Transverse colon (tissue), 4 donors: ENCODE data around the gene NUP50. TPM values are rescaled to one million over a fixed set of nuclear protein-coding genes. Genes with fewer than 3 reads are reported as not detected.

Experiments
- DNase-seq: peaks from one replicate; pipeline ENCODE4 v3.0.0-alpha.2; 2019
- H3K27ac ChIP-seq, 4 donors: fragments of 200-600 bp; sonication (generic); 2 replicates each; pipeline ENCODE4 v1.5.1; 2016 to 2018; ENCODE audit warnings: inconsistent platforms in 4 of 4
- H3K27me3 ChIP-seq: fragments of 200-600 bp; sonication (generic); 2 replicates; pipeline ENCODE4 v1.5.1; 2017; ENCODE audit warnings: inconsistent platforms
- H3K36me3 ChIP-seq, 4 donors: fragments of 200-600 bp; sonication (generic); 2 replicates each; pipeline ENCODE4 v1.5.1; 2017 to 2019; ENCODE audit warnings: inconsistent platforms in 4 of 4
- H3K4me1 ChIP-seq, 4 donors: fragments of 200-600 bp; sonication (generic); 2 replicates each; pipeline ENCODE4 v1.5.1; 2017 to 2020; ENCODE audit warnings: inconsistent platforms in 4 of 4
- H3K4me3 ChIP-seq, 4 donors: fragments of 200-600 bp; sonication (generic); 1 replicate in 1 of 4; 2 replicates in 3 of 4; pipeline versions ENCODE4 v1.5.1 to v1.6.1; 2017 to 2019; ENCODE audit warnings: inconsistent platforms in 4 of 4
- H3K9me3 ChIP-seq, 2 donors: fragments of 200-600 bp; sonication (generic); 2 replicates each; pipeline ENCODE4 v1.5.1; 2017 to 2019; ENCODE audit warnings: inconsistent platforms in 2 of 2
- EP300 ChIP-seq: sonication (generic); formaldehyde crosslinking; IDR thresholded peaks from one replicate; pipeline ENCODE4 v1.6.1; 2017; ENCODE audit warnings: antibody characterized with exemption, low read depth
- POLR2A ChIP-seq: fragments of 450-650 bp; IDR thresholded peaks from one replicate; pipeline ENCODE4 v1.6.1; 2016; ENCODE audit warnings: antibody characterized with exemption, mild to moderate bottlenecking, moderate library complexity
- POLR2AphosphoS5 ChIP-seq, 3 donors: sonication (generic); formaldehyde crosslinking; IDR thresholded peaks; one replicate each; pipeline ENCODE4 v1.6.1; 2016; ENCODE audit warnings: antibody characterized with exemption in 3 of 3
- WGBS, 2 donors: methylation state at CpG; one replicate each; pipeline ENCODE4 v1.1.5; 2018; ENCODE audit warnings: low coverage in 1 of 2; 5-methylcytosine and 5-hydroxymethylcytosine counted together
- in situ Hi-C, 4 donors: fragments of 200-750 bp; cut with MboI; loops; one replicate each; pipeline versions ENCODE4 v1.15.0 to v1.15.1; 2017; ENCODE audit warnings: low sequenced_read_pairs in 3 of 4, low pct_ligation_motif_present in 1 of 4, low pct_unique_long_range_greater_than_20kb in 1 of 4
- intact Hi-C: fragments of 100-400 bp; cut with DNase I; formaldehyde crosslinking; loops from one replicate; pipeline ENCODE4 v1.15.1; 2023; ENCODE audit warnings: low total_unique reads
- total RNA-seq, 4 donors: library from RNA; depleted of rRNA; stranded (reverse); fragments of >200 nt; gene quantifications; one replicate each; pipeline ENCODE4 v1.1.0, GENCODE V29; 2016
- TF ChIP-seq, protein P1 (sequence below), 5 experiments: fragments of 200-600 bp in 3 of 5; fragments of 450-650 bp in 2 of 5; sonication (generic) in 3 of 5; IDR thresholded peaks; 1 replicate in 2 of 5; 2 replicates in 3 of 5; pipeline ENCODE4 v1.5.1; 2016 to 2017; ENCODE audit warnings: antibody characterized with exemption in 5 of 5, inconsistent platforms in 3 of 5, mild to moderate bottlenecking in 2 of 5, moderate library complexity in 1 of 5

Gene NUP50
- total RNA-seq, 4 donors from 2014 or later, result 47.0 to 152 (median 73.5) TPM

GRCh38 chr22:45208993-45209838 is 45.5 kb downstream of the NUP50 start:
- Histone ChIP-seq H3K4me1 (peaks cover 4 to 31% (median 9%) of the 10 kb centered on the region in 4 donors), H3K36me3 (peaks cover 0 to 3% (median 0%) of the 10 kb centered on the region in 4 donors), H3K27ac (no peak overlapping the region), H3K9me3 (no peaks in the 10 kb centered on the region), H3K27me3 (no peaks in the 10 kb centered on the region), H3K4me3 (no peak overlapping the region)
- no peak for DNase-seq
- intact Hi-C loops (no loop called here), in situ Hi-C loops (no loop called here)
- whole genome bisulfite sequencing, 2 donors, result 53 to 67% methylated on average over 3 to 21 of the region's 29 CpGs
- no peak for TF ChIP-seq EP300
- TF ChIP-seq POLR2A, result no peak
- TF ChIP-seq, protein P1, sequence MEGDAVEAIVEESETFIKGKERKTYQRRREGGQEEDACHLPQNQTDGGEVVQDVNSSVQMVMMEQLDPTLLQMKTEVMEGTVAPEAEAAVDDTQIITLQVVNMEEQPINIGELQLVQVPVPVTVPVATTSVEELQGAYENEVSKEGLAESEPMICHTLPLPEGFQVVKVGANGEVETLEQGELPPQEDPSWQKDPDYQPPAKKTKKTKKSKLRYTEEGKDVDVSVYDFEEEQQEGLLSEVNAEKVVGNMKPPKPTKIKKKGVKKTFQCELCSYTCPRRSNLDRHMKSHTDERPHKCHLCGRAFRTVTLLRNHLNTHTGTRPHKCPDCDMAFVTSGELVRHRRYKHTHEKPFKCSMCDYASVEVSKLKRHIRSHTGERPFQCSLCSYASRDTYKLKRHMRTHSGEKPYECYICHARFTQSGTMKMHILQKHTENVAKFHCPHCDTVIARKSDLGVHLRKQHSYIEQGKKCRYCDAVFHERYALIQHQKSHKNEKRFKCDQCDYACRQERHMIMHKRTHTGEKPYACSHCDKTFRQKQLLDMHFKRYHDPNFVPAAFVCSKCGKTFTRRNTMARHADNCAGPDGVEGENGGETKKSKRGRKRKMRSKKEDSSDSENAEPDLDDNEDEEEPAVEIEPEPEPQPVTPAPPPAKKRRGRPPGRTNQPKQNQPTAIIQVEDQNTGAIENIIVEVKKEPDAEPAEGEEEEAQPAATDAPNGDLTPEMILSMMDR (IDR thresholded peaks at IDR 0.05), result peak; percentile 40 to 55 (median 51)

- in situ Hi-C loops (no loop called here), intact Hi-C loops (no loop called here)
- peaks cover 4 to 31% (median 9%) of the 10 kb centered on the region in 4 donors for H3K4me1 ChIP-seq
- peaks cover 0 to 3% (median 0%) of the 10 kb centered on the region in 4 donors for H3K36me3 ChIP-seq
- H3K4me3 ChIP-seq, result no peak overlapping the region
- no peak overlapping the region for H3K27ac ChIP-seq
- 99% methylated on average over 7 of the region's 7 CpGs; no CpG with 5 or more reads in 1 of the 2 donors for WGBS, 2 donors
- no peak for DNase-seq
- no peaks in the 10 kb centered on the region for H3K27me3 ChIP-seq
- no peaks in the 10 kb centered on the region for H3K9me3 ChIP-seq
- no peak for TF ChIP-seq EP300
- TF ChIP-seq POLR2A, result no peak
- TF ChIP-seq, protein P1 (IDR thresholded peaks at IDR 0.05), result no peak
- no peak for TF ChIP-seq POLR2AphosphoS5 (IDR thresholded peaks at IDR 0.05)
Measured at GRCh38 chr22:45210174-45210573, 46.4 kb downstream of the NUP50 start.

DNA sequence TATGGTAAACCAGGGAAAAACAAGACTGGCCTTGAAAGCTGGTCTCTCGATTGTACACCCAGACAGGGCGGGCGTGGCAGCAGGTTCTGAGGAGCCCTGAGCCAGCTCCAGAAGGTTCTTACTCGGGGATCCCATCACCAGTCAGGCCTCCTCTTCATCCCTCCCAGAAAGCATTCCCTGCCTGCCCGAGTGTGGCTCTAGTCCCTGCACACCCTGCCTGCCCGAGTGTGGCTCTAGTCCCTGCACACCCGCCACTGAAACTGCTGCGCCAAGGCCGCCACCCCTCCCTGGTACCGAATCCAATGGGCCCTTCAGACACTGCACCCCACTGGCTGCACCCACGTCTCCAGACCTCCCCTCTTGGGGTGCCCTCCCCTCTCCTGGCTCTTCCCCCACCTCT is 46.9 kb downstream of the NUP50 start:
- TF ChIP-seq EP300, result no peak
- TF ChIP-seq, protein P1 (IDR thresholded peaks at IDR 0.05), result no peak
- no peak for TF ChIP-seq POLR2AphosphoS5 (IDR thresholded peaks at IDR 0.05)
- no peak for TF ChIP-seq POLR2A
- intact Hi-C loops, result no loop called here
- WGBS, 2 donors, result 88% methylated on average over 11 of the region's 11 CpGs; no CpG with 5 or more reads in 1 of the 2 donors
- Histone ChIP-seq H3K27ac (no peak overlapping the region), H3K36me3 (peaks cover 0 to 3% (median 0%) of the 10 kb centered on the region in 4 donors), H3K9me3 (no peaks in the 10 kb centered on the region), H3K27me3 (no peaks in the 10 kb centered on the region), H3K4me1 (peaks cover 4 to 31% (median 9%) of the 10 kb centered on the region in 4 donors), H3K4me3 (no peak overlapping the region)
- DNase-seq, result no peak
- in situ Hi-C loops, result no loop called here

- Histone ChIP-seq H3K9me3 (no peaks in the 10 kb centered on the region), H3K4me3 (no peak overlapping the region), H3K36me3 (peaks cover 0 to 3% (median 0%) of the 10 kb centered on the region in 4 donors), H3K27me3 (no peaks in the 10 kb centered on the region), H3K4me1 (peaks cover 4 to 31% (median 9%) of the 10 kb centered on the region in 4 donors), H3K27ac (no peak overlapping the region)
- DNase-seq, result no peak
- WGBS, 2 donors, result 85 to 92% methylated on average over 5 to 8 of the region's 8 CpGs
- TF ChIP-seq EP300 (no peak), POLR2A (no peak), POLR2AphosphoS5 (IDR thresholded peaks at IDR 0.05) (no peak)
- TF ChIP-seq, protein P1 (IDR thresholded peaks at IDR 0.05), result no peak
- intact Hi-C loops, result no loop called here
- in situ Hi-C loops, result no loop called here
Measured at GRCh38 chr22:45210991-45211390, 47.3 kb downstream of the NUP50 start.
